Omental fat pad (tissue), 4 donors: ENCODE results near the gene MAGI2. TPM values are rescaled to one million over a fixed set of nuclear protein-coding genes. Genes with fewer than 3 reads are reported as not detected.

ENCODE experiments used
- ATAC-seq: fragments of 150-250 bp; one replicate; pipeline ENCODE4 v1.9.1; 2016; ENCODE audit warnings: mild to moderate bottlenecking, moderate library complexity; ENCODE audit not compliant: low FRiP score
- DNase-seq: peaks from one replicate; pipeline ENCODE4 v3.0.0-alpha.2; 2019; ENCODE audit warnings: low spot score
- CTCF ChIP-seq, 3 donors: fragments of 450-650 bp; IDR thresholded peaks; one replicate each; pipeline ENCODE4 v1.5.1; 2016 to 2017; ENCODE audit warnings: antibody characterized with exemption in 3 of 3, mild to moderate bottlenecking in 3 of 3, moderate library complexity in 2 of 3
- total RNA-seq, 4 donors: library from RNA; depleted of rRNA; stranded (reverse); fragments of >200 nt; gene quantifications; one replicate each; pipeline ENCODE4 v1.1.0, GENCODE V29; 2016

MAGI2 gene
- total RNA-seq, 4 donors from 2014 or later, result 9.3 to 20.6 (median 13.2) TPM

- TF ChIP-seq CTCF (IDR thresholded peaks at IDR 0.05), result no peak
- ATAC-seq (no peak), DNase-seq (no peak)
Observed at GRCh38 chr7:78279032-78279431, 1174.4 kb downstream of the MAGI2 start.

DNA sequence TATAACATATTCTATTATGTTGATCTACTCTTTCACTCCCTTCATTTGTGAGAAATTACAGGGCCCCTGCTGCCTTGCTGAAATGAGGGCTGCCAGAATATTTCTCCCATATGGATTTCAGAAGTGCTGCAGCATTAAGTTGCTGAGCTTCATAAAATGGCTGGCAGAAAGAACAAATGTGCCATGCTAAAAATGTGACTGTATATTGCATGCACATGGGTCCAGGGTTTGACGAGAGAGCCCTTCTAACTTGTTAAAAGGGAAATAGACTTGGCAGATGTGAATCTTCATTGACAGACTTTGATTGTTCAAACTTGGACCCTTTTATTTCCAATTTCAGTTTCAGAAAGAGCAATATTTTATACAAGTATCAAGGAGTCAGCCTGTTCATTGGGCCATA lies 1186.3 kb downstream of the MAGI2 start:
- ATAC-seq, result no peak
- no peak for TF ChIP-seq CTCF (IDR thresholded peaks at IDR 0.05)

DNA sequence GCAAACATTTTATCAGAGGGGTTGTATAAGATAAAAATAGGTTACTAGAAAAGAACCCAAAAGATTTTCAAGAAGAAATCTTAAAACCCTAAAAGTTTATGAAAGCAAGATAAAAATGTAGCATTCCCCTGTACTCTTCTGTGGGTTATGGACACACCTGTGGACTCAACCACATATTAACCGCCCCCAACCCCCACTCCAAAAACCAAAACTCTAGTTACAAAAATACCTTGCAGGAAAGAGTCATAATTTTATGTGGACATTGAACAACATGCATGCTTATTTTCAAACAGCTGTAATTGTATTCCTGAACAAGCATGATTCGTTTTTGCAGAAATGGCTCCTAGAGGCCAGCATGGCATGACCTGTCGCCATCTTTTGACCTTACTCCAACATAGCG lies 1188.0 kb downstream of the MAGI2 start:
- ATAC-seq (no peak), DNase-seq (no peak)
- TF ChIP-seq CTCF (IDR thresholded peaks at IDR 0.05), result no peak

More for the DNA sequence above, 1186.3 kb downstream of the MAGI2 start:
- DNase-seq, result no peak

- ATAC-seq, result no peak
- no peak for TF ChIP-seq CTCF (IDR thresholded peaks at IDR 0.05)
Observed at GRCh38 chr7:78265071-78265470, 1188.4 kb downstream of the MAGI2 start.

DNA sequence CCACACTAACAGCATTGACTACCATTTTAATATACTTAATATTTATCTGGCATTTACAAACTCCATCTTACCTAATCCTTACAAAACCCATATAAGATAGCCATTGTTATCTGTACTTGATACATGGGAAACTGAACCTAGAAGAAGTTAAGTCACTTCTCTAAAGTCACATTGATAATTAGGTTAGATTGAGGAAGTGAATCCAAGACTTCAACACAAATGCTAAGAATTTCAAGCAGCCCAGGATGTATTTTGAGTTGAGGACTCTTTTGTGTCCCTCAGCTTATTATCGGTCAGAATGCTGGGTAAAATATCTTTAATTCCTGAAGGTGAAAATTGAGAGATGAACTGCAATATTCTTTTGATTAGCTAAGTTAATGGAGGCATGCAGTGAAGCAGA lies 1189.4 kb downstream of the MAGI2 start:
- no peak for TF ChIP-seq CTCF (IDR thresholded peaks at IDR 0.05)
- no peak for DNase-seq
- ATAC-seq, result no peak

More at GRCh38 chr7:78265071-78265470, 1188.4 kb downstream of the MAGI2 start:
- DNase-seq, result no peak

DNA sequence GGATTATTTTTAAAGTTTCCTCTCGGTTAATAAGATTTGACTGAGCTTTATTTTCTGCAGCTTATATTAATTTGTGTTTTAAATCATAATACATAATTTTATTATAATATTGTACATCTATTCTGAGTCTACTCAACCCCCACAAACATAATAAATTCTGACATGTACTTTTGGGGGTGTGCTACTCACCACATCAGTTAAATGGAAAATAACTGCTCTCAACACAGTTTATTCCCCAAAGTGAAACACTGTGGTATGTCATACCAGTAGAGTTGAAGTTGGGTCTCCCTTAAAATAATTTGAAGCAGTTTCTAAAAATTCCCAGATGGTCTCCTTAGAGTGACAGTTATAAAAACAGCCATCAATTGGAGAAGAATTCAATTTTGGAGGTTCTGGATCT lies 1191.7 kb downstream of the MAGI2 start:
- ATAC-seq (no peak), DNase-seq (no peak)
- no peak for TF ChIP-seq CTCF (IDR thresholded peaks at IDR 0.05)

- no peak for ATAC-seq
- DNase-seq, result no peak
- no peak for TF ChIP-seq CTCF (IDR thresholded peaks at IDR 0.05)
Observed at GRCh38 chr7:78261302-78261701, 1192.2 kb downstream of the MAGI2 start.
